ENCODE results near the gene IDH3G. TPM values are rescaled to one million over a fixed set of nuclear protein-coding genes. Genes with fewer than 3 reads are reported as not detected.

The IDH3G gene
- polyA plus RNA-seq, 3 donors, result 115 to 201 (median 130) TPM

GRCh38 chrX:153800746-153801145 is 6.6 kb upstream of the IDH3G start:
- Histone ChIP-seq H3K27me3 (ENCODE audit: control insufficient read depth in 2 of 2, insufficient read depth in 2 of 2, low read length in 2 of 2) (no peaks in the 10 kb centered on the region), H3K9ac (ENCODE audit: insufficient read depth, low read length, poor library complexity, severe bottlenecking) (no peak overlapping the region), H3K4me3 (replicated peaks in 1 of 3; ENCODE audit: low read depth in 2 of 3, low read length in 3 of 3) (no peak overlapping the region), H3K79me2 (ENCODE audit: insufficient read depth, low read length) (peaks cover 5% of the 10 kb centered on the region), H3K4me2 (replicated peaks; ENCODE audit: extremely low read depth, low read length, poor library complexity, severe bottlenecking) (no peak overlapping the region), H4K20me1 (ENCODE audit: insufficient read depth, low read length) (no peaks in the 10 kb centered on the region), H3K36me3 (replicated peaks in 1 of 2; ENCODE audit: control insufficient read depth in 1 of 2, insufficient read depth in 2 of 2, low read length in 2 of 2) (peaks cover 24 to 27% of the 10 kb centered on the region in 2 donors), H2AFZ (ENCODE audit: insufficient read depth, low read depth, low read length, poor library complexity, severe bottlenecking) (no peak overlapping the region), H3K27ac (ENCODE audit: low read depth in 1 of 2, low read length in 2 of 2) (no peak overlapping the region), H3K4me1 (ENCODE audit: control insufficient read depth in 1 of 2, insufficient read depth in 2 of 2, low read length in 2 of 2) (peaks cover under 1 to 5% of the 10 kb centered on the region in 2 donors), H3K9me3 (replicated peaks in 1 of 2; ENCODE audit: control insufficient read depth in 1 of 2, insufficient read depth in 1 of 2, low read length in 2 of 2) (no peaks in the 10 kb centered on the region)
- no peak for DNase-seq
- intact Hi-C loops (cut with micrococcal nuclease), result no loop called here
- H3K27me3 Mint-ChIP-seq (ENCODE audit: low read depth in 3 of 3), result peaks cover 6 to 21% (median 17%) of the 10 kb centered on the region in 3 donors
- WGBS (ENCODE audit: insufficient coverage), result 100% methylated on average over 2 of the region's 7 CpGs
- peaks cover 6% of the 10 kb centered on the region for H3K4me1 Mint-ChIP-seq
- TF ChIP-seq, protein P1, sequence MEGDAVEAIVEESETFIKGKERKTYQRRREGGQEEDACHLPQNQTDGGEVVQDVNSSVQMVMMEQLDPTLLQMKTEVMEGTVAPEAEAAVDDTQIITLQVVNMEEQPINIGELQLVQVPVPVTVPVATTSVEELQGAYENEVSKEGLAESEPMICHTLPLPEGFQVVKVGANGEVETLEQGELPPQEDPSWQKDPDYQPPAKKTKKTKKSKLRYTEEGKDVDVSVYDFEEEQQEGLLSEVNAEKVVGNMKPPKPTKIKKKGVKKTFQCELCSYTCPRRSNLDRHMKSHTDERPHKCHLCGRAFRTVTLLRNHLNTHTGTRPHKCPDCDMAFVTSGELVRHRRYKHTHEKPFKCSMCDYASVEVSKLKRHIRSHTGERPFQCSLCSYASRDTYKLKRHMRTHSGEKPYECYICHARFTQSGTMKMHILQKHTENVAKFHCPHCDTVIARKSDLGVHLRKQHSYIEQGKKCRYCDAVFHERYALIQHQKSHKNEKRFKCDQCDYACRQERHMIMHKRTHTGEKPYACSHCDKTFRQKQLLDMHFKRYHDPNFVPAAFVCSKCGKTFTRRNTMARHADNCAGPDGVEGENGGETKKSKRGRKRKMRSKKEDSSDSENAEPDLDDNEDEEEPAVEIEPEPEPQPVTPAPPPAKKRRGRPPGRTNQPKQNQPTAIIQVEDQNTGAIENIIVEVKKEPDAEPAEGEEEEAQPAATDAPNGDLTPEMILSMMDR (IDR thresholded peaks at IDR 0.05), result no peak
- H3K36me3 Mint-ChIP-seq, result peaks cover 17 to 35% of the 10 kb centered on the region in 2 donors
- no peak overlapping the region for H3K4me3 Mint-ChIP-seq
- H3K27ac Mint-ChIP-seq, result no peak overlapping the region
- peaks cover 0 to 48% (median 18%) of the 10 kb centered on the region in 7 donors for H3K9me3 Mint-ChIP-seq

GRCh38 chrX:153800177-153800722 is 6.1 kb upstream of the IDH3G start:
- Histone ChIP-seq H3K36me3 (replicated peaks in 1 of 2; ENCODE audit: control insufficient read depth in 1 of 2, insufficient read depth in 2 of 2, low read length in 2 of 2) (peaks cover 24 to 27% of the 10 kb centered on the region in 2 donors), H3K4me3 (replicated peaks in 1 of 3; ENCODE audit: low read depth in 2 of 3, low read length in 3 of 3) (no peak overlapping the region), H3K27ac (ENCODE audit: low read depth in 1 of 2, low read length in 2 of 2) (no peak overlapping the region), H3K4me2 (replicated peaks; ENCODE audit: extremely low read depth, low read length, poor library complexity, severe bottlenecking) (no peak overlapping the region), H3K27me3 (ENCODE audit: control insufficient read depth in 2 of 2, insufficient read depth in 2 of 2, low read length in 2 of 2) (no peaks in the 10 kb centered on the region), H3K79me2 (ENCODE audit: insufficient read depth, low read length) (peaks cover 10% of the 10 kb centered on the region), H3K9me3 (replicated peaks in 1 of 2; ENCODE audit: control insufficient read depth in 1 of 2, insufficient read depth in 1 of 2, low read length in 2 of 2) (no peaks in the 10 kb centered on the region), H2AFZ (ENCODE audit: insufficient read depth, low read depth, low read length, poor library complexity, severe bottlenecking) (no peak overlapping the region), H4K20me1 (ENCODE audit: insufficient read depth, low read length) (no peaks in the 10 kb centered on the region), H3K4me1 (ENCODE audit: control insufficient read depth in 1 of 2, insufficient read depth in 2 of 2, low read length in 2 of 2) (peaks cover 5 to 10% of the 10 kb centered on the region in 2 donors), H3K9ac (ENCODE audit: insufficient read depth, low read length, poor library complexity, severe bottlenecking) (no peak overlapping the region)
- WGBS (ENCODE audit: insufficient coverage), result 64% methylated on average over 3 of the region's 16 CpGs
- intact Hi-C loops (cut with micrococcal nuclease), result no loop called here
- H3K4me1 Mint-ChIP-seq, result peaks cover 11% of the 10 kb centered on the region
- TF ChIP-seq, protein P1 (IDR thresholded peaks at IDR 0.05), result no peak
- peaks cover 17 to 35% of the 10 kb centered on the region in 2 donors for H3K36me3 Mint-ChIP-seq
- H3K9me3 Mint-ChIP-seq, result peaks cover 0 to 48% (median 16%) of the 10 kb centered on the region in 7 donors
- H3K27ac Mint-ChIP-seq, result no peak overlapping the region
- no peak overlapping the region for H3K4me3 Mint-ChIP-seq
- peaks cover 6 to 19% (median 17%) of the 10 kb centered on the region in 3 donors for H3K27me3 Mint-ChIP-seq (ENCODE audit: low read depth in 3 of 3)
- no peak for DNase-seq
